T-helper 9 cell (primary cell): Measurements from ENCODE around the gene KRT76.

Experiments used
- DNase-seq: peaks from one replicate; pipeline ENCODE4 v3.0.0-alpha.2; 2020

The KRT76 gene

GRCh38 chr12:52728374-52728773 is 48.8 kb downstream of the KRT76 start:
- no peak for DNase-seq

DNA sequence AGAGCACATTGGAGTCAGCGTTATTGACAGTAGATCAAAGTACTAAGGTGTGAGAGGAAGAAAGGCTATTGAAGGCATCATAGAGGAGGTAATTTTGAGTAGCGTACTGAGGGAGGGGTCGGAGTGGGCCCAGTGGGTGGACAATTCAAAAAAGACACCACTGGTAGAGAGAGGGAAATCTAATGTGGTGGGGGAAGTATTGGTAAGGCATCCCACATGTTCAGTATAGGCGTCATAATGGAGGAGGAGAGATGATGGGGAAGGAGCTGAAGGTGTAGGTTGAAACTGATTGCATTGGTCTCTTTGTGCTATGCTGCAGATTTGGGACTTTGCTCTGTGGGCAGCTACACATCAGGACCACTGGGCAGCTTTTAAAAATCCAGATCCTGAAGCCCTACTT is 50.1 kb downstream of the KRT76 start:
- DNase-seq, result no peak

- no peak for DNase-seq
Measured at GRCh38 chr12:52726451-52726850, 50.7 kb downstream of the KRT76 start.

DNA sequence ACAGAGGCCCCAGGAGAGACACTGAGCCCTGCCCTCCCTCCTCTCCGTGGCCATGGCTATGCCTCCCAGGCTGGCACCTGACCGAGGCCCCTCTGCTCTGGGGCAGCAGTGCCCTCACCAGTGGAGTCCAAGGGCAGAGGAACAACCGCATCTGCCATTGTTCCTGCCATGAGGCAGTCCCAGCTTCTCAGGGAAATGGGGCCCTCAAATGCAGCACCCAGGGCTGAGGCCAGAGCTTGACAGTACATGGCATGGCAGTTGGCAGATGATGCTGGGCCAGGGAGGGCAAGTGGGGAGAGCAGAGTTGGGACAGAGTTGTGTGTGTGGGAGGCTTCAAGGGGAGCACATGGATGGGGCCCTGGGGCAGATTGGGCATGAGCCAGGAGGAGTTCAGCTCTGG is 52.8 kb downstream of the KRT76 start:
- no peak for DNase-seq

DNA sequence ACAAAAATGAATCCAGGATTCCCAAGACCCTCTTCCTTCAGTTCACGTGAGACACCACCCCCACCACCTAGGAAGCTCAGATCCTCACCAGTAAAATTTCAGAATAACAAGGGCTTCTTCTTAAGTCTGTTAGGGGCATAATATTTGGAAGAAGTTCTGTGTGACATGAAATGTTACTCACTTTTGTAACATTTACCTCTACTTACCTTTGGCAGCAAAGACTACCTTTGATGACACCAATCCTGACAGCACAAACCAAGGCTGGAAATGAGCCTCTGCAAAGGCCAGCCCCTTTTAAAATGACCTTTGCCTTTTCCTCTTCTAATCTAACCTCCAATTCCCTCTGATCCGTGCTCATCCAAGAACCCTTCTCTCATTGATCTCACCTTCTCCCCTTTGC is 54.5 kb downstream of the KRT76 start:
- no peak for DNase-seq

DNA sequence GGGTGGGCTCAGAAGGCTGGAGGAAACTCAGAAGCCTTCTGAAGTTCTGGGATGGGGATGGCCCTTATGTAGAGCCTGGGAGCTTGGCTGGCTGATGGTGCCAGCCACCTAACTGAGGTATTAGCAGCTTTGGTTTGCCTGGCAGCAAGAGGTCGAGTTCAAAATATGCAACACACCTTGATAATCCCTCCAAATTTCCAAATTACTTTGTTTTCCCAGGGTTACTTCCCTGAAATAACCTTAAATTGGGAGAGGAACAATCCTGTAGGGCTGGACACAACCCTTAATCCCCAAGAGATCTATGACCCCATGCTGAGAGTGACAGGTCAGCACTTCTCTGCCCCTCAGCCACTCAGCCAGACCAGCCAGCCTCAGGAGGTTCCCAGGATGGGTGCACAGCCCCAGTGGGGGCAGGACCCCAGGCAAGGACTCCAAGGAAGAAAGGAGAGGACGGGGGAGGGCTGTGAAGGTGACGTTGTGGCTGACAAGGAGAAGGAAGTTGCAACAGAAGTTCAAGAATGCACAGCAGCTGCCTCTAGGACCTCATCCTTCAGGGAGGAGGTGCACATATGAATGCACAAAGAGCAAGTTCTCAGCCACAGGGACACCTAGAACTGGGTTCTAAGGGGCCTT is 55.2 kb downstream of the KRT76 start:
- DNase-seq, result no peak

GRCh38 chr12:52720365-52720886 is 56.7 kb downstream of the KRT76 start:
- DNase-seq, result no peak
